ENCODE measurements around the gene DNHD1. TPM values are rescaled to one million over a fixed set of nuclear protein-coding genes. Genes with fewer than 3 reads are reported as not detected.
A peak's percentile ranks its signal among the peaks of the same experiment; 100 is the strongest.

The DNHD1 gene
- total RNA-seq, 1 experiment from 2014 or later, result 10.6 TPM

- ChIA-PET CTCF (interaction anchor here (0.7 to 1.2 kb wide), 3 partner anchors 73 to 79 kb away, joined by 7 to 12 read pairs (median 8); partner anchors contain the start of gene MRPL17), POLR2A (interaction anchor here (0.7 kb wide), 1 partner anchor 9 kb away, joined by 6 read pairs; no protein-coding TSS in a partner anchor)
- ATAC-seq (peak; percentile 93), DNase-seq (ENCODE audit: low read depth, low spot score) (no peak)
- H3K9me3 ChIP-seq (ENCODE audit: control insufficient read depth, insufficient read depth, low read depth, low read length), result no peaks in the 10 kb centered on the region
- peaks cover 14% of the 10 kb centered on the region for H3K36me3 ChIP-seq (ENCODE audit: control insufficient read depth, insufficient read depth, low read length)
- in situ Hi-C loops (cut with HindIII; ENCODE audit: low pct_unique_long_range_greater_than_20kb, low sequenced_read_pairs), result no loop called here
- BruUV-seq (replicated peaks), result no TSS peak
- peaks cover 46% of the 10 kb centered on the region for H3K4me1 ChIP-seq (ENCODE audit: control insufficient read depth, insufficient read depth, low read length)
- intact Hi-C loops (cut with micrococcal nuclease; ENCODE audit: unreplicated experiment), result loop anchor here (10.0 kb wide), 1 partner anchor 229 kb away; no protein-coding TSS in a partner anchor
- peak; percentile 100 for TF ChIP-seq SIN3A (IDR thresholded peaks at IDR 0.05; ENCODE audit: borderline replicate concordance, insufficient read depth, low read depth, low read length)
- no peak; the same call in 1 of the 2 replicates for TF ChIP-seq CTCF (IDR thresholded peaks at IDR 0.05)
- TF ChIP-seq POLR2AphosphoS5 (IDR thresholded peaks at IDR 0.05; ENCODE audit: low read depth, low read length), result peak; percentile 92
- TF ChIP-seq TCF7L2 (IDR thresholded peaks at IDR 0.05; ENCODE audit: low read depth, low read length), result peak; percentile 14; the same call in 1 of the 2 replicates
- peak in 1 of 2 experiments; percentile 68; a peak in 2 of 4 replicates for TF ChIP-seq REST (IDR thresholded peaks at IDR 0.05; ENCODE audit: insufficient read depth in 1 of 2, low read depth in 2 of 2, low read length in 1 of 2)
- H3K27me3 ChIP-seq (ENCODE audit: control insufficient read depth, insufficient read depth, low read length), result no peaks in the 10 kb centered on the region
- H3K4me3 ChIP-seq (ENCODE audit: low read depth in 2 of 2, low read length in 2 of 2), result peak within 1 kb of the TSS; percentile 95 to 98
- H3K27ac ChIP-seq (ENCODE audit: low read length), result peak within 1 kb of the TSS; percentile 98
These were observed 106.4 kb downstream of the DNHD1 start, which contains the start of the genes ILK and RRP8 for GRCh38 chr11:6603287-6604080. ILK (plus strand) TSS chr11:6603774; CDS start chr11:6604272, 498 bp downstream. RRP8 (minus strand) TSS chr11:6603616; CDS start chr11:6603502, 114 bp downstream.

GRCh38 chr11:6604081-6604626 is 107.1 kb downstream of the DNHD1 start:
- H3K27me3 ChIP-seq (ENCODE audit: control insufficient read depth, insufficient read depth, low read length), result no peaks in the 10 kb centered on the region
- peaks cover 46% of the 10 kb centered on the region for H3K4me1 ChIP-seq (ENCODE audit: control insufficient read depth, insufficient read depth, low read length)
- H3K36me3 ChIP-seq (ENCODE audit: control insufficient read depth, insufficient read depth, low read length), result peaks cover 17% of the 10 kb centered on the region
- no peaks in the 10 kb centered on the region for H3K9me3 ChIP-seq (ENCODE audit: control insufficient read depth, insufficient read depth, low read depth, low read length)
- ATAC-seq, result peak; percentile 43
- no TSS peak for BruUV-seq (replicated peaks)
- no peak for TF ChIP-seq REST (IDR thresholded peaks at IDR 0.05; ENCODE audit: insufficient read depth in 1 of 2, low read depth in 2 of 2, low read length in 1 of 2)
- no peak for TF ChIP-seq SIN3A (IDR thresholded peaks at IDR 0.05; ENCODE audit: borderline replicate concordance, insufficient read depth, low read depth, low read length)
- no peak; the same call in 1 of the 2 replicates for TF ChIP-seq CTCF (IDR thresholded peaks at IDR 0.05)
- TF ChIP-seq TCF7L2 (IDR thresholded peaks at IDR 0.05; ENCODE audit: low read depth, low read length), result no peak
- no peak for TF ChIP-seq POLR2AphosphoS5 (IDR thresholded peaks at IDR 0.05; ENCODE audit: low read depth, low read length)
- in situ Hi-C loops (cut with HindIII; ENCODE audit: low pct_unique_long_range_greater_than_20kb, low sequenced_read_pairs), result no loop called here
- intact Hi-C loops (cut with micrococcal nuclease; ENCODE audit: unreplicated experiment), result loop anchor here (10.0 kb wide), 1 partner anchor 229 kb away; no protein-coding TSS in a partner anchor
- H3K27ac ChIP-seq (ENCODE audit: low read length), result peak overlapping the region; percentile 98
- CTCF ChIA-PET, result interaction anchor here (1.2 to 1.3 kb wide), 2 partner anchors 73 to 79 kb away, joined by 3 to 7 read pairs; partner anchors contain the start of gene MRPL17
- peak overlapping the region; percentile 95 to 98 for H3K4me3 ChIP-seq (ENCODE audit: low read depth in 2 of 2, low read length in 2 of 2)
- DNase-seq (ENCODE audit: low read depth, low spot score), result no peak
- POLR2A ChIA-PET, result interaction anchor here (0.6 to 0.8 kb wide), 2 partner anchors 16 to 74 kb away, joined by 3 to 8 read pairs; no protein-coding TSS in a partner anchor

Data from Panc1 (cell line).